K562 (cell line): ENCODE data around the gene SV2A. TPM values are rescaled to one million over a fixed set of nuclear protein-coding genes. Genes with fewer than 3 reads are reported as not detected.
A peak's percentile ranks its signal among the peaks of the same experiment; 100 is the strongest.

Experiments
- ATAC-seq: fragments of 200-7000 bp; cut with Tn5 transposase; 3 replicates; pipeline ENCODE4 v1.9.1; 2020; ENCODE audit warnings: moderate library complexity
- BruUV-seq: library from RNA; stranded (reverse); fragments of 400-500 nt; replicated peaks from 2 replicates; lab custom pipeline; 2021; lab: Mats Ljungman, UMichigan
- CTCF ChIA-PET: fragments of 300-600 bp; formaldehyde crosslinking; extraction: SDS; loops from one replicate; lab custom pipeline; 2021; ENCODE audit warnings: low intra/inter-chr PET ratio; lab: Yijun Ruan, JAX
- POLR2A ChIA-PET: fragments of 300-600, 350-650 bp; sonication (Branson Sonifier 250); formaldehyde crosslinking; extraction: SDS; loops from one replicate; lab custom pipeline; 2021; ENCODE audit warnings: antibody characterized with exemption, inconsistent platforms; lab: Yijun Ruan, JAX
- DNase-seq, 4 experiments: peaks; one replicate each; pipeline versions ENCODE4 v3.0.0 to v3.0.0-alpha.2; 2011 to 2018; ENCODE audit warnings: low spot score in 3 of 4, mixed read lengths in 3 of 4; ENCODE audit errors: extremely low read depth in 1 of 4
- FAIRE-seq: peaks from 2 replicates; lab custom pipeline; 2011; peaks lifted over from hg19 to GRCh38; lab: Jason Lieb, UNC
- H2AFZ ChIP-seq: 2 replicates; pipeline ENCODE4 v1.6.0; 2011; ENCODE audit warnings: low read depth, low read length, control low read depth, inconsistent platforms
- H3K27ac ChIP-seq: fragments of 200-600 bp; 3 replicates; pipeline ENCODE4 v1.8.0; 2011; ENCODE audit warnings: low read depth, mild to moderate bottlenecking, control low read depth, inconsistent platforms, low read length, moderate library complexity, mixed read lengths; ENCODE audit errors: extremely low read depth
- H3K27me3 ChIP-seq, 2 experiments: fragments of 300-600 bp in 1 of 2; 2 replicates in 1 of 2; 3 replicates in 1 of 2; pipeline versions ENCODE4 v1.6.0 to v1.8.0; 2011; ENCODE audit warnings: inconsistent platforms in 2 of 2, low read length in 2 of 2, mild to moderate bottlenecking in 1 of 2, mixed read lengths in 1 of 2, moderate library complexity in 1 of 2; ENCODE audit not compliant: control insufficient read depth in 2 of 2, insufficient read depth in 2 of 2
- H3K36me3 ChIP-seq: fragments of 300-600 bp; 3 replicates; pipeline ENCODE4 v1.8.0; 2011; ENCODE audit warnings: mild to moderate bottlenecking, low read length, inconsistent platforms; ENCODE audit not compliant: control insufficient read depth, insufficient read depth
- H3K4me1 ChIP-seq, 2 experiments: fragments of 200-600 bp in 1 of 2; replicated peaks in 1 of 2; 2 replicates in 1 of 2; 3 replicates in 1 of 2; pipeline versions ENCODE4 v1.5.1 to v1.8.0; 2011; ENCODE audit warnings: inconsistent platforms in 2 of 2, low read length in 2 of 2, mild to moderate bottlenecking in 1 of 2, mixed read lengths in 1 of 2, moderate library complexity in 1 of 2; ENCODE audit not compliant: control insufficient read depth in 2 of 2, insufficient read depth in 2 of 2
- H3K4me2 ChIP-seq: 2 replicates; pipeline ENCODE4 v1.6.1; 2011; ENCODE audit warnings: low read length, control low read depth, inconsistent platforms, mixed read lengths; ENCODE audit not compliant: insufficient read depth
- H3K4me3 ChIP-seq: fragments of 200-600 bp; sonication (generic), shearing (Covaris generic); 2 replicates; pipeline ENCODE4 v1.5.1; 2016; ENCODE audit warnings: control low read depth, inconsistent platforms
- H3K79me2 ChIP-seq: fragments of 200-600 bp; 3 replicates; pipeline ENCODE4 v1.8.0; 2011; ENCODE audit warnings: low read length, inconsistent platforms; ENCODE audit not compliant: control insufficient read depth, insufficient read depth
- H3K9ac ChIP-seq, 2 experiments: 2 replicates each; pipeline versions ENCODE4 v1.6.0 to v1.6.1; 2011; ENCODE audit warnings: low read depth in 2 of 2, low read length in 2 of 2, control low read depth in 1 of 2, inconsistent platforms in 1 of 2, mild to moderate bottlenecking in 1 of 2, mixed read lengths in 1 of 2; ENCODE audit not compliant: insufficient read depth in 1 of 2
- H3K9me1 ChIP-seq: one replicate; pipeline ENCODE4 v1.6.0; 2011; ENCODE audit warnings: inconsistent platforms, mild to moderate bottlenecking, low read length, moderate library complexity; ENCODE audit not compliant: control insufficient read depth, insufficient read depth
- H3K9me3 ChIP-seq: replicated peaks from 2 replicates; pipeline ENCODE4 v1.5.1; 2011; ENCODE audit warnings: low read depth, low read length, inconsistent platforms; ENCODE audit not compliant: control insufficient read depth, insufficient read depth
- H4K20me1 ChIP-seq: replicated peaks from 2 replicates; pipeline ENCODE4 v1.6.1; 2011; ENCODE audit warnings: low read length, inconsistent platforms, mixed read lengths; ENCODE audit not compliant: control insufficient read depth, insufficient read depth
- PRMT5 ChIP-seq: sonication (generic); formaldehyde crosslinking; IDR thresholded peaks from 2 replicates; pipeline ENCODE4 v1.5.0; 2020; ENCODE audit warnings: missing genetic modification reagents
- RBM25 ChIP-seq: fragments of 200-400 bp; formaldehyde crosslinking; IDR thresholded peaks from 2 replicates; pipeline ENCODE4 v1.6.1; 2018; ENCODE audit warnings: low read length, low read depth, moderate library complexity; ENCODE audit not compliant: severe bottlenecking
- SPI1 ChIP-seq: IDR thresholded peaks from 2 replicates; pipeline ENCODE4 v1.6.1; 2011; ENCODE audit warnings: low read depth, low read length, control low read depth, borderline replicate concordance
- ZNF644 ChIP-seq: fragments of 200-800 bp; sonication (Bioruptor generic); IDR thresholded peaks from 2 replicates; pipeline ENCODE4 v1.6.1; 2016; ENCODE audit warnings: low read depth, missing genetic modification characterization, missing compliant biosample characterization
- ZNF778 ChIP-seq: fragments of 450-650 bp; formaldehyde crosslinking; IDR thresholded peaks from 2 replicates; pipeline ENCODE4 v1.4.0; 2020; ENCODE audit warnings: mild to moderate bottlenecking, moderate library complexity
- WGBS: fragments of 100-300 bp; shearing (Covaris generic); methylation state at CpG from one replicate; pipeline ENCODE4 v1.1.6; 2016; ENCODE audit warnings: low coverage, mixed read lengths; ENCODE audit not compliant: insufficient coverage; ENCODE audit errors: missing lambda C conversion rate; 5-methylcytosine and 5-hydroxymethylcytosine counted together
- in situ Hi-C: fragments of 300-500 bp; cut with MboI; formaldehyde crosslinking; loops from 4 replicates; pipeline ENCODE4 v1.15.0; 2018; ENCODE audit warnings: inconsistent platforms, mixed read lengths
- intact Hi-C: fragments of 100-400 bp; cut with micrococcal nuclease; formaldehyde crosslinking; loops from 2 replicates; pipeline ENCODE4 v1.14.2; 2022
- polyA plus RNA-seq, 8 experiments: library from polyadenylated mRNA; depleted of rRNA in 4 of 8; stranded (reverse) in 5 of 8; unstranded in 3 of 8; fragments of >200 nt; fragmentation: Nextera tagmentation in 2 of 8; fragmentation: Illumina TruSeq in 1 of 8; extraction: Ambion mirVana in 2 of 8; extraction: Trizol in 1 of 8; gene quantifications; 2 replicates each; pipeline versions ENCODE4 v1.2.1 to v1.2.3, GENCODE V29; 2011 to 2014; ENCODE audit warnings: inconsistent platforms in 1 of 8, missing spikeins in 1 of 8
- total RNA-seq, 7 experiments: library from RNA; depleted of rRNA in 6 of 7; stranded (reverse); fragments of >200 nt in 6 of 7; fragmentation: Illumina TruSeq in 2 of 7; extraction: Trizol in 2 of 7; gene quantifications; 2 replicates each; pipeline versions ENCODE4 v1.2.1 to v1.2.3, GENCODE V29; 2011 to 2021; ENCODE audit warnings: low replicate concordance in 1 of 7
- TF ChIP-seq, protein P1 (sequence below): fragments of 250-450 bp; sonication (Bioruptor Pico); IDR thresholded peaks from 2 replicates; pipeline ENCODE4 v1.4.0; 2020; ENCODE audit warnings: borderline replicate concordance
- TF ChIP-seq, protein P2 (sequence below): IDR thresholded peaks from 2 replicates; pipeline ENCODE4 v1.6.1; 2012; ENCODE audit warnings: low read depth, low read length, improper control_type of control experiment, borderline replicate concordance
- TF ChIP-seq, protein P3 (sequence below): fragments of 250-450 bp; sonication (Bioruptor Pico); IDR thresholded peaks from 2 replicates; pipeline ENCODE4 v1.4.0; 2020; ENCODE audit warnings: mild to moderate bottlenecking, moderate library complexity, borderline replicate concordance
- TF ChIP-seq, protein P4 (sequence below): sonication (generic); formaldehyde crosslinking; IDR thresholded peaks from 2 replicates; pipeline ENCODE4 v1.8.1; 2023; ENCODE audit warnings: mild to moderate bottlenecking, missing genetic modification reagents
- TF ChIP-seq, protein P5 (sequence below): IDR thresholded peaks from 2 replicates; pipeline ENCODE4 v1.6.1; 2011; ENCODE audit warnings: borderline replicate concordance, low read depth, mild to moderate bottlenecking, moderate library complexity, low read length; ENCODE audit not compliant: insufficient read depth, poor library complexity, severe bottlenecking
- TF ChIP-seq, protein P6 (sequence below): fragments of 250-450 bp; sonication (Bioruptor Pico); IDR thresholded peaks from 2 replicates; pipeline ENCODE4 v1.6.1; 2021; ENCODE audit warnings: mild to moderate bottlenecking

SV2A gene
- total and polyA plus RNA-seq, 9 of the 15 experiments (the other 6 are each of a cell fraction or from before 2014, with no cell fraction given), result 0.07 to 0.22 (median 0.11) TPM; not detected in 1

DNA sequence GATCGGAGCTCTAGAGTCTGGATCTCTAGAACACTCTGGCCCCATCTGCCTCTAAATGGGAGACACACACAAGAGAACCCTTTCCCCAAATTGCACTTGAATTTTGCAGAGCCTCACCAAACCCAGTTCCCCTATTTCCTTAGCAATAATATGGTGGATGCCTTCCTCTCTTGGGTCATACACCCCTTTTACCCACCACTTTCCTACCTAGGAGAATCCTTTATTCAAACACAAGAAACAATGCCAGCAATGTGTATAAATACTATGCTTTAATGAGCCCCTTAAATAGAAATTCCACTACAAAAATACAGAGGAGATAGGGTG, 10.7 kb upstream of the SV2A start:
- in situ Hi-C loops (no loop called here), intact Hi-C loops (no loop called here)
- Histone ChIP-seq H3K27ac (peak overlapping the region; percentile 73), H3K79me2 (peaks cover 36% of the 10 kb centered on the region), H2AFZ (peak overlapping the region; percentile 82), H3K4me1 (peaks cover 22 to 23% of the 10 kb centered on the region in 2 experiments), H3K4me2 (peak overlapping the region; percentile 96), H3K4me3 (peak overlapping the region; percentile 93), H3K9me1 (no peaks in the 10 kb centered on the region), H3K36me3 (peaks cover 35% of the 10 kb centered on the region), H3K9me3 (no peaks in the 10 kb centered on the region), H3K9ac (peak overlapping the region; percentile 76 to 94), H4K20me1 (no peaks in the 10 kb centered on the region), H3K27me3 (no peaks in the 10 kb centered on the region)
- 8% methylated on average over 1 of the region's 1 CpG for WGBS
- POLR2A ChIA-PET, result interaction anchor here (0.6 to 3.5 kb wide), 11 partner anchors 8 to 1053 kb away, joined by 3 to 28 read pairs (median 3); partner anchors contain the start of genes MTMR11 and VPS45
- CTCF ChIA-PET, result no interaction called here
- no TSS peak for BruUV-seq
- ATAC-seq, result no peak
- DNase-seq, result no peak
- no peak for FAIRE-seq
- no peak for TF ChIP-seq RBM25
- TF ChIP-seq, protein P1, sequence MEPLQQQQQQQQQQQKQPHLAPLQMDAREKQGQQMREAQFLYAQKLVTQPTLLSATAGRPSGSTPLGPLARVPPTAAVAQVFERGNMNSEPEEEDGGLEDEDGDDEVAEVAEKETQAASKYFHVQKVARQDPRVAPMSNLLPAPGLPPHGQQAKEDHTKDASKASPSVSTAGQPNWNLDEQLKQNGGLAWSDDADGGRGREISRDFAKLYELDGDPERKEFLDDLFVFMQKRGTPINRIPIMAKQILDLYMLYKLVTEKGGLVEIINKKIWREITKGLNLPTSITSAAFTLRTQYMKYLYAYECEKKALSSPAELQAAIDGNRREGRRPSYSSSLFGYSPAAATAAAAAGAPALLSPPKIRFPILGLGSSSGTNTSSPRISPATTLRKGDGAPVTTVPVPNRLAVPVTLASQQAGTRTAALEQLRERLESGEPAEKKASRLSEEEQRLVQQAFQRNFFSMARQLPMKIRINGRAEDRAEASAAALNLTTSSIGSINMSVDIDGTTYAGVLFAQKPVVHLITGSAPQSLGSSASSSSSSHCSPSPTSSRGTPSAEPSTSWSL, result no peak
- no peak for TF ChIP-seq PRMT5
- no peak for TF ChIP-seq ZNF644 (tag)
- TF ChIP-seq, protein P2, sequence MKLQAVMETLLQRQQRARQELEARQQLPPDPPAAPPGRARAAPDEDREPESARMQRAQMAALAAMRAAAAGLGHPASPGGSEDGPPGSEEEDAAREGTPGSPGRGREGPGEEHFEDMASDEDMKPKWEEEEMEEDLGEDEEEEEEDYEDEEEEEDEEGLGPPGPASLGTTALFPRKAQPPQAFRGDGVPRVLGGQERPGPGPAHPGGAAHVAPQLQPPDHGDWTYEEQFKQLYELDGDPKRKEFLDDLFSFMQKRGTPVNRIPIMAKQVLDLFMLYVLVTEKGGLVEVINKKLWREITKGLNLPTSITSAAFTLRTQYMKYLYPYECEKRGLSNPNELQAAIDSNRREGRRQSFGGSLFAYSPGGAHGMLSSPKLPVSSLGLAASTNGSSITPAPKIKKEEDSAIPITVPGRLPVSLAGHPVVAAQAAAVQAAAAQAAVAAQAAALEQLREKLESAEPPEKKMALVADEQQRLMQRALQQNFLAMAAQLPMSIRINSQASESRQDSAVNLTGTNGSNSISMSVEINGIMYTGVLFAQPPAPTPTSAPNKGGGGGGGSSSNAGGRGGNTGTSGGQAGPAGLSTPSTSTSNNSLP, result no peak
- TF ChIP-seq, protein P3, sequence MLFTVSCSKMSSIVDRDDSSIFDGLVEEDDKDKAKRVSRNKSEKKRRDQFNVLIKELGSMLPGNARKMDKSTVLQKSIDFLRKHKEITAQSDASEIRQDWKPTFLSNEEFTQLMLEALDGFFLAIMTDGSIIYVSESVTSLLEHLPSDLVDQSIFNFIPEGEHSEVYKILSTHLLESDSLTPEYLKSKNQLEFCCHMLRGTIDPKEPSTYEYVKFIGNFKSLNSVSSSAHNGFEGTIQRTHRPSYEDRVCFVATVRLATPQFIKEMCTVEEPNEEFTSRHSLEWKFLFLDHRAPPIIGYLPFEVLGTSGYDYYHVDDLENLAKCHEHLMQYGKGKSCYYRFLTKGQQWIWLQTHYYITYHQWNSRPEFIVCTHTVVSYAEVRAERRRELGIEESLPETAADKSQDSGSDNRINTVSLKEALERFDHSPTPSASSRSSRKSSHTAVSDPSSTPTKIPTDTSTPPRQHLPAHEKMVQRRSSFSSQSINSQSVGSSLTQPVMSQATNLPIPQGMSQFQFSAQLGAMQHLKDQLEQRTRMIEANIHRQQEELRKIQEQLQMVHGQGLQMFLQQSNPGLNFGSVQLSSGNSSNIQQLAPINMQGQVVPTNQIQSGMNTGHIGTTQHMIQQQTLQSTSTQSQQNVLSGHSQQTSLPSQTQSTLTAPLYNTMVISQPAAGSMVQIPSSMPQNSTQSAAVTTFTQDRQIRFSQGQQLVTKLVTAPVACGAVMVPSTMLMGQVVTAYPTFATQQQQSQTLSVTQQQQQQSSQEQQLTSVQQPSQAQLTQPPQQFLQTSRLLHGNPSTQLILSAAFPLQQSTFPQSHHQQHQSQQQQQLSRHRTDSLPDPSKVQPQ (CRISPR knock-in tag), result no peak
- TF ChIP-seq, protein P4, sequence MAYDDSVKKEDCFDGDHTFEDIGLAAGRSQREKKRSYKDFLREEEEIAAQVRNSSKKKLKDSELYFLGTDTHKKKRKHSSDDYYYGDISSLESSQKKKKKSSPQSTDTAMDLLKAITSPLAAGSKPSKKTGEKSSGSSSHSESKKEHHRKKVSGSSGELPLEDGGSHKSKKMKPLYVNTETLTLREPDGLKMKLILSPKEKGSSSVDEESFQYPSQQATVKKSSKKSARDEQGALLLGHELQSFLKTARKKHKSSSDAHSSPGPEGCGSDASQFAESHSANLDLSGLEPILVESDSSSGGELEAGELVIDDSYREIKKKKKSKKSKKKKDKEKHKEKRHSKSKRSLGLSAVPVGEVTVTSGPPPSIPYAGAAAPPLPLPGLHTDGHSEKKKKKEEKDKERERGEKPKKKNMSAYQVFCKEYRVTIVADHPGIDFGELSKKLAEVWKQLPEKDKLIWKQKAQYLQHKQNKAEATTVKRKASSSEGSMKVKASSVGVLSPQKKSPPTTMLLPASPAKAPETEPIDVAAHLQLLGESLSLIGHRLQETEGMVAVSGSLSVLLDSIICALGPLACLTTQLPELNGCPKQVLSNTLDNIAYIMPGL (CRISPR knock-in tag), result no peak
- peak; percentile 53; the same call in 1 of the 2 replicates for TF ChIP-seq SPI1
- TF ChIP-seq, protein P5, sequence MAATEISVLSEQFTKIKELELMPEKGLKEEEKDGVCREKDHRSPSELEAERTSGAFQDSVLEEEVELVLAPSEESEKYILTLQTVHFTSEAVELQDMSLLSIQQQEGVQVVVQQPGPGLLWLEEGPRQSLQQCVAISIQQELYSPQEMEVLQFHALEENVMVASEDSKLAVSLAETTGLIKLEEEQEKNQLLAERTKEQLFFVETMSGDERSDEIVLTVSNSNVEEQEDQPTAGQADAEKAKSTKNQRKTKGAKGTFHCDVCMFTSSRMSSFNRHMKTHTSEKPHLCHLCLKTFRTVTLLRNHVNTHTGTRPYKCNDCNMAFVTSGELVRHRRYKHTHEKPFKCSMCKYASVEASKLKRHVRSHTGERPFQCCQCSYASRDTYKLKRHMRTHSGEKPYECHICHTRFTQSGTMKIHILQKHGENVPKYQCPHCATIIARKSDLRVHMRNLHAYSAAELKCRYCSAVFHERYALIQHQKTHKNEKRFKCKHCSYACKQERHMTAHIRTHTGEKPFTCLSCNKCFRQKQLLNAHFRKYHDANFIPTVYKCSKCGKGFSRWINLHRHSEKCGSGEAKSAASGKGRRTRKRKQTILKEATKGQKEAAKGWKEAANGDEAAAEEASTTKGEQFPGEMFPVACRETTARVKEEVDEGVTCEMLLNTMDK, result no peak
- TF ChIP-seq, protein P6, sequence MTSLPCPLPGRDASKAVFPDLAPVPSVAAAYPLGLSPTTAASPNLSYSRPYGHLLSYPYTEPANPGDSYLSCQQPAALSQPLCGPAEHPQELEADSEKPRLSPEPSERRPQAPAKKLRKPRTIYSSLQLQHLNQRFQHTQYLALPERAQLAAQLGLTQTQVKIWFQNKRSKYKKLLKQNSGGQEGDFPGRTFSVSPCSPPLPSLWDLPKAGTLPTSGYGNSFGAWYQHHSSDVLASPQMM (CRISPR knock-in tag), result no peak
- no peak for TF ChIP-seq ZNF778 (CRISPR knock-in tag)
